OCI-LY7 (cell line): ENCODE measurements around the gene UBAP2L. TPM values are rescaled to one million over a fixed set of nuclear protein-coding genes. Genes with fewer than 3 reads are reported as not detected.

Experiments
- BruUV-seq: library from RNA; stranded (reverse); fragments of 400-500 nt; replicated peaks from 2 replicates; lab custom pipeline; 2021; lab: Mats Ljungman, UMichigan
- CTCF ChIA-PET: fragments of 300-600 bp; sonication (Branson Sonifier 250); formaldehyde crosslinking; loops from one replicate; lab custom pipeline; 2022; ENCODE audit warnings: antibody characterized with exemption; ENCODE audit not compliant: unreplicated experiment; lab: Charles Lee
- POLR2A ChIA-PET: fragments of 300-600 bp; sonication (Branson Sonifier 250); formaldehyde crosslinking; loops from one replicate; lab custom pipeline; 2022; ENCODE audit warnings: antibody characterized with exemption; lab: Charles Lee
- DNase-seq: peaks from one replicate; pipeline ENCODE4 v3.0.0-alpha.2; 2015; ENCODE audit warnings: low spot score
- H2AFZ ChIP-seq: fragments of 200-600 bp; sonication (generic), shearing (Covaris generic); 2 replicates; pipeline ENCODE4 v1.6.1; 2014; ENCODE audit warnings: mild to moderate bottlenecking, antibody characterized with exemption, low read length, moderate library complexity
- H3K27ac ChIP-seq: fragments of 200-600 bp; sonication (generic); 2 replicates; pipeline ENCODE4 v1.5.1; 2014; ENCODE audit warnings: mixed run types, low read depth, mild to moderate bottlenecking, moderate library complexity, low read length, inconsistent platforms; ENCODE audit not compliant: poor library complexity, severe bottlenecking
- H3K36me3 ChIP-seq: fragments of 200-600 bp; sonication (generic); 2 replicates; pipeline ENCODE4 v1.6.1; 2014; ENCODE audit warnings: mild to moderate bottlenecking, antibody characterized with exemption, low read length, moderate library complexity, mixed read lengths; ENCODE audit not compliant: insufficient read depth
- H3K4me1 ChIP-seq: fragments of 200-600 bp; sonication (generic); 2 replicates; pipeline ENCODE4 v1.5.1; 2014; ENCODE audit warnings: mild to moderate bottlenecking, low read length; ENCODE audit not compliant: insufficient read depth, poor library complexity, severe bottlenecking
- H3K4me2 ChIP-seq: fragments of 200-600 bp; sonication (generic); 2 replicates; pipeline ENCODE4 v1.6.1; 2014; ENCODE audit warnings: mild to moderate bottlenecking, low read length
- H3K4me3 ChIP-seq: fragments of 200-600 bp; sonication (generic); 2 replicates; pipeline ENCODE4 v1.5.1; 2014; ENCODE audit warnings: mild to moderate bottlenecking, low read depth, low read length; ENCODE audit not compliant: poor library complexity, severe bottlenecking
- H3K79me2 ChIP-seq: fragments of 200-600 bp; sonication (generic); 2 replicates; pipeline ENCODE4 v1.6.1; 2016; ENCODE audit warnings: low read depth, mild to moderate bottlenecking, low read length, moderate library complexity, mixed read lengths; ENCODE audit not compliant: insufficient read depth
- H3K9me2 ChIP-seq: fragments of 200-600 bp; sonication (generic); 2 replicates; pipeline ENCODE4 v1.6.1; 2016; ENCODE audit warnings: mild to moderate bottlenecking, low read length, mixed read lengths; ENCODE audit not compliant: insufficient read depth
- H3K9me3 ChIP-seq: fragments of 200-600 bp; sonication (generic); 2 replicates; pipeline ENCODE4 v1.6.1; 2014; ENCODE audit warnings: mild to moderate bottlenecking, mixed run types, low read length, mixed read lengths
- H4K20me1 ChIP-seq: fragments of 200-600 bp; sonication (generic); 2 replicates; pipeline ENCODE4 v1.6.1; 2014; ENCODE audit warnings: mild to moderate bottlenecking, antibody characterized with exemption, low read length, moderate library complexity, mixed read lengths; ENCODE audit not compliant: insufficient read depth
- EZH2phosphoT487 ChIP-seq: fragments of 200-600 bp; sonication (generic); IDR thresholded peaks from 2 replicates; pipeline ENCODE4 v1.6.1; 2018; ENCODE audit warnings: low read depth, borderline replicate concordance, mild to moderate bottlenecking, mixed run types, antibody characterized with exemption, low read length, moderate library complexity, mixed read lengths
- intact Hi-C: fragments of 100-400 bp; cut with micrococcal nuclease; formaldehyde crosslinking; loops from one replicate; pipeline ENCODE4 v1.10.0; 2022; ENCODE audit not compliant: unreplicated experiment
- total RNA-seq, 2 experiments: library from RNA; depleted of rRNA in 1 of 2; stranded (reverse); fragments of >200 nt in 1 of 2; shearing (Covaris generic) in 1 of 2; gene quantifications; 2 replicates each; pipeline ENCODE4 v1.2.3, GENCODE V29; 2014 to 2022
- TF ChIP-seq, protein P1 (sequence below): fragments of 200-600 bp; sonication (generic); conservative IDR thresholded peaks from 2 replicates; pipeline ENCODE4 v1.5.1; 2014; ENCODE audit warnings: mild to moderate bottlenecking, antibody characterized with exemption, low read length, moderate library complexity, mixed read lengths

The UBAP2L gene
- total RNA-seq, 2 experiments from 2014 or later: 80.4 to 179 TPM

DNA sequence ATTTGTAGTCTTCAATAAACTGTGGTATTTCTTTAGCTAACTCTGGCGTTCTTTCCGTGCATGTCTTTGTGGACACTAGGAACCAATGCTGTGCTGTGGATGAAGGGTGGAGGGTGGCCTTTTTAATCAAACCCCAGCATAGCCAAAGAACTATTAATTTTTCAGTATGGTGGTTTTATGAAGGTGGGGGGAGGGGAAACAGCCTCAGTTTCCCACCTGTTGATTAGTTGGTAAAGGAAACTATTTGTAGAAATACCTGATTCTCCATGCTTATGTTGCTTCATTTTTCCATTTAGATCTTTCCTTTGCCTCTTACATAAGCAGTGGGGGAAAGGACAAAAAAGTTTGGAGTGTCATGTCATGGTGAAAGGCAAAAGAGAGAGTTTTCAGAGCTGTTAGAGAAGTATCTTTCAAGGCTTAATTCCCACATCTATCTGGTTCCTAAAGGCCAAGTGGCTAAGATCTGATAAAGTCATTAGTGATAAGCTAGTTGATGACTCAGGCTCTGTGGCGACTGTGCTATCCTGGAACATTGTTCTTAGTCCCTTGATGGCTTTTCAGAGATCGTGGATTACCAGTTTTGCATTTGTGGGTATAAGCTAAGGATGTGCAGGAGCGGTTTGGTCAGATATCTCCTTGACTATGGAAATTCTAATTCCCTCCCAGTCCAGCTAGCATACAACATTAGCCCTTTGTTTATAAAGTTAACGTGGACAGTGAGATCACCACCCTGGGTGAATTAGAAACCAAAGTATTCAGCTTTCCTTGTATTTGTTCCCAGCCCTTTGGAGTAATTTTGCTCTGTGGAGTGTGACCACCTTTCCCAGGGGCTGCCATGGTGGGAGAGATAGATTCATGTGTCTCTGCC, 42.9 kb downstream of the UBAP2L start:
- DNase-seq: no peak
- POLR2A ChIA-PET: interaction anchor here (0.9 kb wide), 1 partner anchor 69 kb away, joined by 3 read pairs; no protein-coding TSS in a partner anchor
- no peak overlapping the region for H3K4me3 ChIP-seq
- no peaks in the 10 kb centered on the region for H3K4me1 ChIP-seq
- no TSS peak for BruUV-seq
- H4K20me1 ChIP-seq: peaks cover 7% of the 10 kb centered on the region; the same call in 1 of the 2 replicates
- TF ChIP-seq, protein P1, sequence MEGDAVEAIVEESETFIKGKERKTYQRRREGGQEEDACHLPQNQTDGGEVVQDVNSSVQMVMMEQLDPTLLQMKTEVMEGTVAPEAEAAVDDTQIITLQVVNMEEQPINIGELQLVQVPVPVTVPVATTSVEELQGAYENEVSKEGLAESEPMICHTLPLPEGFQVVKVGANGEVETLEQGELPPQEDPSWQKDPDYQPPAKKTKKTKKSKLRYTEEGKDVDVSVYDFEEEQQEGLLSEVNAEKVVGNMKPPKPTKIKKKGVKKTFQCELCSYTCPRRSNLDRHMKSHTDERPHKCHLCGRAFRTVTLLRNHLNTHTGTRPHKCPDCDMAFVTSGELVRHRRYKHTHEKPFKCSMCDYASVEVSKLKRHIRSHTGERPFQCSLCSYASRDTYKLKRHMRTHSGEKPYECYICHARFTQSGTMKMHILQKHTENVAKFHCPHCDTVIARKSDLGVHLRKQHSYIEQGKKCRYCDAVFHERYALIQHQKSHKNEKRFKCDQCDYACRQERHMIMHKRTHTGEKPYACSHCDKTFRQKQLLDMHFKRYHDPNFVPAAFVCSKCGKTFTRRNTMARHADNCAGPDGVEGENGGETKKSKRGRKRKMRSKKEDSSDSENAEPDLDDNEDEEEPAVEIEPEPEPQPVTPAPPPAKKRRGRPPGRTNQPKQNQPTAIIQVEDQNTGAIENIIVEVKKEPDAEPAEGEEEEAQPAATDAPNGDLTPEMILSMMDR: no peak
- TF ChIP-seq EZH2phosphoT487: no peak
- H3K4me2 ChIP-seq: no peak overlapping the region
- H3K79me2 ChIP-seq: no peaks in the 10 kb centered on the region
- H3K36me3 ChIP-seq: peaks cover 88% of the 10 kb centered on the region
- CTCF ChIA-PET: no interaction called here
- H3K9me3 ChIP-seq: no peaks in the 10 kb centered on the region
- no peaks in the 10 kb centered on the region for H3K9me2 ChIP-seq
- H2AFZ ChIP-seq: no peak overlapping the region
- intact Hi-C loops: no loop called here
- H3K27ac ChIP-seq: no peak overlapping the region

DNA sequence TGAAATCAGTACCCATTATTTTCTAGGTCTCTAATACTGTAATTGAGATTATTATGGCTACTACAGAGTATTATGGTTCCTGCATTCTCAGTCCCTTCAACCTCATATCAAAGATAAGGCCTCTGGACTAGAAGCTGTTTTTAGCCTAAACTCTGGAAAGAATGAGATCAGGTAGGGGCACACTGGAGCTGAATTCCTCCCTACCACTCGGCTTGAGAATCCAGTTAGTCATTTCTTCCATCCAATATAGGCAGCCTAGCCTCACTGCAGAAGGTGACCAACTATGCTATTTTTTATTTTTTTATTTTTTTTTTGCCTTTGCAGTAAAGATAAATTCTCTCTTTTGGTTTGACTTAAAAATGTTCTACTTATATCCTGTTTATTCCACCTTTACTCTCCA, 43.7 kb downstream of the UBAP2L start:
- H4K20me1 ChIP-seq: peaks cover 7% of the 10 kb centered on the region; the same call in 1 of the 2 replicates
- intact Hi-C loops: no loop called here
- H3K4me1 ChIP-seq: no peaks in the 10 kb centered on the region
- no peak for TF ChIP-seq EZH2phosphoT487
- TF ChIP-seq, protein P1: no peak
- no peak overlapping the region for H3K4me2 ChIP-seq
- DNase-seq: no peak
- no peaks in the 10 kb centered on the region for H3K9me3 ChIP-seq
- no peaks in the 10 kb centered on the region for H3K9me2 ChIP-seq
- no peak overlapping the region for H3K27ac ChIP-seq
- BruUV-seq: TSS peak; percentile 3
- H3K36me3 ChIP-seq: peaks cover 88% of the 10 kb centered on the region
- CTCF ChIA-PET: no interaction called here
- H3K4me3 ChIP-seq: no peak overlapping the region
- POLR2A ChIA-PET: no interaction called here
- H3K79me2 ChIP-seq: no peaks in the 10 kb centered on the region
- no peak overlapping the region for H2AFZ ChIP-seq

DNA sequence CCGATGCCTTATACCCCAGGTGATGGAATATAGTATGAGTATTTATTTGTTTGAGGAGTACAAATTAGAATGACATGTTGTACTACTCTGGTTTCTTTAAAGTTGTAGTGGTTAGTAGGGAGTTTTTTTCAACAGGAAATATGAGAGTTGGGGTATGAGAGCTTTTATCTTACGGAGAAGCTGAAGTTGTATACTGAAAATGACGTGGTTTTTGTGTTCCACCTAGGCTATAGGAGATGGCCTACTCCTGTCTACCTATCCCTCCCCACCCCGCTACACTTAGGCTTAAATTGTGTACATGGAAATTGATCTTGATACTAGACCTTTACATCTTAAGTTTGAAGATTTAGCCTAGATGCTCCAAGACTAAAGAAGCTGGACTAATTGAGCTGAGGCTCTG, 44.8 kb downstream of the UBAP2L start:
- no peak overlapping the region for H3K27ac ChIP-seq
- H2AFZ ChIP-seq: no peak overlapping the region
- H4K20me1 ChIP-seq: 0 out of 2 replicates have a peak, but pooled peaks cover 7% of the 10 kb centered on the region
- POLR2A ChIA-PET: interaction anchor here (0.8 kb wide), 1 partner anchor 84 kb away, joined by 3 read pairs; no protein-coding TSS in a partner anchor
- TF ChIP-seq, protein P1: no peak
- no peak for TF ChIP-seq EZH2phosphoT487
- H3K4me2 ChIP-seq: no peak overlapping the region
- DNase-seq: no peak
- CTCF ChIA-PET: no interaction called here
- no peaks in the 10 kb centered on the region for H3K79me2 ChIP-seq
- H3K4me1 ChIP-seq: no peaks in the 10 kb centered on the region
- intact Hi-C loops: no loop called here
- H3K36me3 ChIP-seq: peaks cover 88% of the 10 kb centered on the region
- no TSS peak for BruUV-seq
- no peak overlapping the region for H3K4me3 ChIP-seq
- no peaks in the 10 kb centered on the region for H3K9me2 ChIP-seq
- H3K9me3 ChIP-seq: no peaks in the 10 kb centered on the region
